Left ventricle myocardium inferior (tissue), 1 donor: ENCODE measurements around the gene YBX1. TPM values are rescaled to one million over a fixed set of nuclear protein-coding genes. Genes with fewer than 3 reads are reported as not detected.

Experiments used
- DNase-seq: peaks from one replicate; pipeline ENCODE4 v3.0.0-alpha.2; 2020
- H3K27ac ChIP-seq: fragments of 200-600 bp; replicated peaks from 2 replicates; pipeline ENCODE4 v1.8.0; 2021
- H3K27me3 ChIP-seq: fragments of 200-600 bp; 2 replicates; pipeline ENCODE4 v1.8.0; 2021; ENCODE audit warnings: low read depth
- H3K36me3 ChIP-seq: fragments of 200-600 bp; 2 replicates; pipeline ENCODE4 v1.8.0; 2021
- H3K4me1 ChIP-seq: fragments of 200-600 bp; 2 replicates; pipeline ENCODE4 v1.8.0; 2021
- H3K4me3 ChIP-seq: fragments of 200-600 bp; 2 replicates; pipeline ENCODE4 v1.8.0; 2021; ENCODE audit warnings: mild to moderate bottlenecking, moderate library complexity
- H3K9me3 ChIP-seq: fragments of 200-600 bp; replicated peaks from 2 replicates; pipeline ENCODE4 v1.8.0; 2021
- intact Hi-C: fragments of 100-400 bp; cut with micrococcal nuclease; formaldehyde crosslinking; loops from one replicate; pipeline ENCODE4 v1.11.0; 2022
- total RNA-seq: library from RNA; stranded (reverse); fragmentation: NEBNext Ultra II Directional; extraction: Animal tissue kit (Norgen Biotek cat#: 25700); gene quantifications from one replicate; pipeline ENCODE4 v1.2.1, GENCODE V29; 2021
- TF ChIP-seq, protein P1 (sequence below): fragments of 200-600 bp; IDR thresholded peaks from 2 replicates; pipeline ENCODE4 v1.8.0; 2021; ENCODE audit warnings: antibody characterized with exemption, mild to moderate bottlenecking, borderline replicate concordance
- donor health status: DM: no; HTN: yes; CAD: no; lungs with severe emphysema.

Gene YBX1
- total RNA-seq, 1 donor from 2014 or later = 754 TPM

DNA sequence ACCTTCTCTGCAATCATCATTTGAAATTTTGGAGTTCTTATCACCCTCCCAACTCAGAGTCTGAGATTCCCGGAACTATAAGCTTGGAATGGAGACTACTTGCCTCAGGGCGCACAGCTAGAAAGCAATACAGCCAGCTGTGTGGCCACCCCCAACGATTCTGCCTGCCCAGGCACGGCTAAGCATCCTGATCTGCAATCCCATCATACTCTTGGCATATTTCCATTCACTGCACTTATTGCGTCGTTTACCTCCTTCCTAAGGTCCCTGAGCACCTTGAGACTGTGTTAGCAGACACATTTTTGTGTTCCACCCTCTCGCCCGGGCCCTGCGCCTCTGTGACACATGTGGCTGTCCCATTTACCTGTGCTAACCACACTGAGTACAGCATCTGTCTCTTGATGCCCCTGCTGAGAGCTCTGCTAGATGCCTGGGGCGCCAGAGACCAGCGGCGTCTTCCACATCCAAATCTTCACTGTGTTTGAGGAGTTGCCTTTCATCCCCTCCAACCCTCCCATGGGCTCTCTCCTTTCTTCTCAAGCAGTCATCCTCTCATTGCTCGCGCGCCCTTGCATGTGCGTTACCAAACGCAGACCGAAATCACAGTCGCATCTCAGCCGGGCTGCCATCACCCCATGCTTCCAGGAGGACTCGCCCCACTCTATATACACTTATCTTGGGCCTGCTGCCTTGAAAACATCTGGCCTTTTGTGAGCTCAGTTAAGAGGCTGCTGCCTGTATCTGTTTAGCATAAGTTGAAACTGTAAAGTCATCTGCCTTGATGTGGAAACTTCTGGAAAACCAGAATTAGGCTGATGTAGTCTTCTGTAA is 61.3 kb downstream of the YBX1 start:
- H3K36me3 ChIP-seq = peaks cover 25% of the 10 kb centered on the region
- intact Hi-C loops = no loop called here
- H3K27me3 ChIP-seq = no peaks in the 10 kb centered on the region
- TF ChIP-seq, protein P1, sequence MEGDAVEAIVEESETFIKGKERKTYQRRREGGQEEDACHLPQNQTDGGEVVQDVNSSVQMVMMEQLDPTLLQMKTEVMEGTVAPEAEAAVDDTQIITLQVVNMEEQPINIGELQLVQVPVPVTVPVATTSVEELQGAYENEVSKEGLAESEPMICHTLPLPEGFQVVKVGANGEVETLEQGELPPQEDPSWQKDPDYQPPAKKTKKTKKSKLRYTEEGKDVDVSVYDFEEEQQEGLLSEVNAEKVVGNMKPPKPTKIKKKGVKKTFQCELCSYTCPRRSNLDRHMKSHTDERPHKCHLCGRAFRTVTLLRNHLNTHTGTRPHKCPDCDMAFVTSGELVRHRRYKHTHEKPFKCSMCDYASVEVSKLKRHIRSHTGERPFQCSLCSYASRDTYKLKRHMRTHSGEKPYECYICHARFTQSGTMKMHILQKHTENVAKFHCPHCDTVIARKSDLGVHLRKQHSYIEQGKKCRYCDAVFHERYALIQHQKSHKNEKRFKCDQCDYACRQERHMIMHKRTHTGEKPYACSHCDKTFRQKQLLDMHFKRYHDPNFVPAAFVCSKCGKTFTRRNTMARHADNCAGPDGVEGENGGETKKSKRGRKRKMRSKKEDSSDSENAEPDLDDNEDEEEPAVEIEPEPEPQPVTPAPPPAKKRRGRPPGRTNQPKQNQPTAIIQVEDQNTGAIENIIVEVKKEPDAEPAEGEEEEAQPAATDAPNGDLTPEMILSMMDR = no peak
- H3K27ac ChIP-seq = no peak overlapping the region
- H3K4me1 ChIP-seq = no peaks in the 10 kb centered on the region
- no peak for DNase-seq
- H3K4me3 ChIP-seq = no peak overlapping the region
- no peaks in the 10 kb centered on the region for H3K9me3 ChIP-seq

DNA sequence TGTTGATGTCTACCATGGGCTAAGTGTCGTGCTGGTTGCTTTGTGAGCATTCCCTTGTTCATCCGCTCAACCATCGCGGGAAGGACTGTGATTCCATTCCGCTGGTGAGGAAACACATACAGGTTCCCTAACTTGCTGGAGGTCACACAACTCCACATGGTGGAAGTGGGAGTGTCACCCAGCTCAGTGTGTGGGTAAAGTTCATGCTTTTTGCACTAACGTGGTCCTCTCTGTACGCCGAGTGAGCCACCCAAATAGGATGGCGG is 61.9 kb downstream of the YBX1 start:
- Histone ChIP-seq H3K9me3 (no peaks in the 10 kb centered on the region), H3K27me3 (no peaks in the 10 kb centered on the region), H3K27ac (no peak overlapping the region), H3K4me1 (no peaks in the 10 kb centered on the region), H3K36me3 (peaks cover 30% of the 10 kb centered on the region), H3K4me3 (no peak overlapping the region)
- TF ChIP-seq, protein P1 = no peak
- no peak for DNase-seq
- intact Hi-C loops = no loop called here

DNA sequence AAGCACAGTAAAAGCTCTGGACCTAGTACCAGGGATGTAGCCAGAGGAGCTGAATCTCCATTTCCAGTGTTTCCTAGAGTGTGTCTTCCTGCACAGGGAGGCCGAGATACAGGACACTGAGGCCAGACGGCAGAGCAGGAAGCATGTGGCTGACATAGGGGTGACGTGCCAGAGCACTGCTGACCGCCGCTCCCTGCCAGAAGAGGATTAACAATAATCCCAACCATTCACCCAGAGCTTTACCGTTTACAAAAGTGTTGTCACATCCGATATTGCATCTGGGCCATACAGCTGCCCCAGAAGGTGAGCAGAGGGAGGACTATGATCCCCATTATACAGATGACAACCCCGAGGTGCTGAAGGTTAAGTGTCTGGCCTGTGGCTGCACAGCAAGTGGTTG is 63.6 kb downstream of the YBX1 start:
- Histone ChIP-seq H3K4me3 (no peak overlapping the region), H3K9me3 (no peaks in the 10 kb centered on the region), H3K27ac (no peak overlapping the region), H3K27me3 (no peaks in the 10 kb centered on the region), H3K4me1 (no peaks in the 10 kb centered on the region), H3K36me3 (peaks cover 45% of the 10 kb centered on the region)
- intact Hi-C loops = loop anchor here (5.0 kb wide), 1 partner anchor 169 kb away; no protein-coding TSS in a partner anchor
- DNase-seq = no peak
- TF ChIP-seq, protein P1 = no peak

DNA sequence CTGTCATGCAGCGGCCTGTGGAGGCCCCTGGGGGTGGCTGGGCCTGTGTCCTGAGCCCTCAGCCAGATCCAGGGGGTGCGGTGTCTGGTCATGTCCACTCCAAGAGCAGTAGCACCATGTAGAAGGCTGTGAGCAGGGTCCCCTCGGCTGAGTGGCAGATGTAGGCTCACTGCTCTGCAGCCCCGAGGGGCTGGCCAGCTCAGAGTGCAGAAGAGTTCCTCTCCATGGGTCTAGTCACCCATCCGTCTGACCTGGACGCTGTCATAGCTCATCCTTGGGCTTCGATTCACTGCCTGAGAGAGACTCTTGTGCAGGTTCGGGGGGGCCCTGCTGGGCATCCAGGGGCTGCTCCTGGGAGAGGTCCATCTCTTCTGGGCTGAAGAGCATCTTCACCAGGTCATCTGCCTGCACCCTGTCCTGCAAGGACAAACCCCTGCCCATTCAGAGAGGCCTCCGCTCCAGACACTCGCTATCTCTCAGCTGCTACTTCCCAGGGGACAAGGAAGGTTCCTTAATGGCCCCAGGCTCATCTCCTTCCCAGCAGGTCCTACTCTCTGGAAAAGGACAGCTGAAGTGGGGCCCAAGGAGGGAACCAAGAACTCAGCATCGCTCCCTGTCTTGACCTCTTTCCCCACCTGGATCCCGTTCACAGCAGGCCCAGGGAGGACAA is 64.4 kb downstream of the YBX1 start:
- H3K27ac ChIP-seq = no peak overlapping the region
- H3K4me1 ChIP-seq = no peaks in the 10 kb centered on the region
- H3K4me3 ChIP-seq = no peak overlapping the region
- H3K36me3 ChIP-seq = peaks cover 47% of the 10 kb centered on the region
- TF ChIP-seq, protein P1 = no peak
- intact Hi-C loops = loop anchor here (5.0 kb wide), 1 partner anchor 169 kb away; no protein-coding TSS in a partner anchor
- H3K27me3 ChIP-seq = no peaks in the 10 kb centered on the region
- no peaks in the 10 kb centered on the region for H3K9me3 ChIP-seq
- no peak for DNase-seq

DNA sequence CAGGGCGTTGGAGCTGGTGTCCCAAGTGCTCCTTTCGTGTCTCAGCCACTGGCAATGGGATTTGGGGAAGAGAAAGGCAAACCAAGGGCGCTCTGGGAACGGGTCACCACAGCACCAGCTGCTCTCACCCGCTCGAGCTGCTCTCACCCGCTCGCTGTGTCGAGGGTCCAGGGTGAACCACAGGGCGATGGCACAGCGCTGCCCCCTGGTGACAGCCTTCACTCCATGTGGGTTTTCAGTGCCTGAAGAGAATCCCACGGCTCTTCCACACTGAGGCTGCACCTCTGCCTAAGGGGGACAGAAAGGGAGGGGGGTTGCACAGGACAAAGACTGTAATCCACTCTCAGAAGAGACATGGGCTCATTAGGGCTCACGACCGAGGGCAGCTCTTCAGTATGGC is 64.9 kb downstream of the YBX1 start:
- H3K4me1 ChIP-seq = no peaks in the 10 kb centered on the region
- TF ChIP-seq, protein P1 = peak; percentile 75
- H3K9me3 ChIP-seq = no peaks in the 10 kb centered on the region
- H3K27ac ChIP-seq = no peak overlapping the region
- intact Hi-C loops = loop anchor here (5.0 kb wide), 1 partner anchor 170 kb away; no protein-coding TSS in a partner anchor
- H3K36me3 ChIP-seq = peaks cover 52% of the 10 kb centered on the region
- H3K27me3 ChIP-seq = no peaks in the 10 kb centered on the region
- H3K4me3 ChIP-seq = no peak overlapping the region
- DNase-seq = peak; percentile 40
